Thoracic aorta (tissue), 2 donors: ENCODE results near the gene EBF4. TPM values are rescaled to one million over a fixed set of nuclear protein-coding genes. Genes with fewer than 3 reads are reported as not detected.

Experiments
- ATAC-seq: fragments of 150-250 bp; one replicate; pipeline ENCODE4 v1.8.0; 2017; ENCODE audit warnings: low read depth; ENCODE audit not compliant: insufficient number of reproducible peaks, low FRiP score
- DNase-seq: peaks from one replicate; pipeline ENCODE4 v3.0.0-alpha.2; 2020; ENCODE audit warnings: low spot score
- H3K27ac ChIP-seq, 2 donors: fragments of 200-600 bp; sonication (generic); 1 replicate in 1 of 2; 2 replicates in 1 of 2; pipeline ENCODE4 v1.5.1; 2016; ENCODE audit warnings: mild to moderate bottlenecking in 2 of 2, moderate library complexity in 2 of 2
- H3K27me3 ChIP-seq: fragments of 200-600 bp; sonication (generic); replicated peaks from 2 replicates; pipeline ENCODE4 v1.6.0; 2016; ENCODE audit warnings: mild to moderate bottlenecking; ENCODE audit not compliant: insufficient read depth
- H3K36me3 ChIP-seq: fragments of 200-600 bp; sonication (generic); one replicate; pipeline ENCODE4 v1.5.1; 2016
- H3K4me1 ChIP-seq, 2 donors: fragments of 200-600 bp; sonication (generic); 1 replicate in 1 of 2; 2 replicates in 1 of 2; pipeline versions ENCODE4 v1.5.1 to v1.6.0; 2016; ENCODE audit warnings: low read depth in 2 of 2, mild to moderate bottlenecking in 1 of 2; ENCODE audit not compliant: control insufficient read depth in 1 of 2
- H3K4me3 ChIP-seq: fragments of 200-600 bp; sonication (generic); 2 replicates; pipeline ENCODE4 v1.5.1; 2016; ENCODE audit warnings: mild to moderate bottlenecking
- H3K9me3 ChIP-seq: fragments of 200-600 bp; sonication (generic); 2 replicates; pipeline ENCODE4 v1.5.1; 2016
- total RNA-seq, 2 donors: library from RNA; depleted of rRNA; stranded (reverse); fragments of >200 nt; gene quantifications; one replicate each; pipeline versions ENCODE4 v1.1.0 to v1.2.3, GENCODE V29; 2016
- TF ChIP-seq, protein P1 (sequence below): fragments of 200-600 bp; sonication (generic); IDR thresholded peaks from one replicate; pipeline ENCODE4 v1.5.1; 2019; ENCODE audit warnings: antibody characterized with exemption

The EBF4 gene
- total RNA-seq, 2 donors from 2014 or later, result 14.1 to 16.6 TPM

DNA sequence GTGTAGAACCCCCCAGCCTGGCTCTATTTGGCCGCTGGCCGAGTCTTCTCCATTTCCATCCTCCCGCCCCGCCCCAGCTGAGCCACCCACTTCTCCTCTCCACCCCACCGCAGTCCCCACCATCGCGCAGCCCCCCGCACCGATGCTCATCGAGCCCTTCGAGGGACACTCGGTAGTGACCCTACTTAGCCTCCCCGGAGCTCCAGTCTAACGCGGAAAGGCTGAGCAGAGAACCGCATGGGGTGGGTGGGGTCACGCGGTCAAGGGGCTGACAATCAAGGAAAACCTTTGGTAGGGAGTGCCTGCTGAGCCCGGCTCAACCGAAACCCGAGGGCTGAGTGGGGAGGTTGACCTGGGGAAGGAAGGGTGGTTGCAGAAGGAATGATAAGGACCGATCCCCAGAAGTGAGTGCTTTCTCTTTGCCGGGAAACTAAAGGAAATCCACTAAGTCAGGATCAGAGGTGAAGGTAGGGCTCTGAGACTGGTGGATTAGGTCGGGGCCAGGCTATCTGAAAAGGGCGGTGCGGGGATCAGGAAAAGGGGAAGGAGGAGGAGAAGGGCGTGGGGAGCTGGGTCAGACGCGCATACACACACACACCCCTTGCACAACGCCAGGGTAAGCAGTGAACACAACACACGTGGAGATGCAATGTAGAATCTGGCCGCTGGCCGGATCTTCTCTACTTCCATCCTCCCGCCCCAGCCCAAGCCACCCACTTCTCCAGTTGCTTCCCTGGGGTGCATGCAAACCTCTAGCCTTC lies 58.1 kb downstream of the EBF4 start:
- ATAC-seq (no peak), DNase-seq (no peak)
- Histone ChIP-seq H3K9me3 (no peaks in the 10 kb centered on the region), H3K4me1 (peaks cover 20 to 31% of the 10 kb centered on the region in 2 donors), H3K27me3 (no peaks in the 10 kb centered on the region), H3K36me3 (no peaks in the 10 kb centered on the region), H3K27ac (no peak overlapping the region), H3K4me3 (peak overlapping the region; percentile 65)
- TF ChIP-seq, protein P1, sequence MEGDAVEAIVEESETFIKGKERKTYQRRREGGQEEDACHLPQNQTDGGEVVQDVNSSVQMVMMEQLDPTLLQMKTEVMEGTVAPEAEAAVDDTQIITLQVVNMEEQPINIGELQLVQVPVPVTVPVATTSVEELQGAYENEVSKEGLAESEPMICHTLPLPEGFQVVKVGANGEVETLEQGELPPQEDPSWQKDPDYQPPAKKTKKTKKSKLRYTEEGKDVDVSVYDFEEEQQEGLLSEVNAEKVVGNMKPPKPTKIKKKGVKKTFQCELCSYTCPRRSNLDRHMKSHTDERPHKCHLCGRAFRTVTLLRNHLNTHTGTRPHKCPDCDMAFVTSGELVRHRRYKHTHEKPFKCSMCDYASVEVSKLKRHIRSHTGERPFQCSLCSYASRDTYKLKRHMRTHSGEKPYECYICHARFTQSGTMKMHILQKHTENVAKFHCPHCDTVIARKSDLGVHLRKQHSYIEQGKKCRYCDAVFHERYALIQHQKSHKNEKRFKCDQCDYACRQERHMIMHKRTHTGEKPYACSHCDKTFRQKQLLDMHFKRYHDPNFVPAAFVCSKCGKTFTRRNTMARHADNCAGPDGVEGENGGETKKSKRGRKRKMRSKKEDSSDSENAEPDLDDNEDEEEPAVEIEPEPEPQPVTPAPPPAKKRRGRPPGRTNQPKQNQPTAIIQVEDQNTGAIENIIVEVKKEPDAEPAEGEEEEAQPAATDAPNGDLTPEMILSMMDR, result no peak

DNA sequence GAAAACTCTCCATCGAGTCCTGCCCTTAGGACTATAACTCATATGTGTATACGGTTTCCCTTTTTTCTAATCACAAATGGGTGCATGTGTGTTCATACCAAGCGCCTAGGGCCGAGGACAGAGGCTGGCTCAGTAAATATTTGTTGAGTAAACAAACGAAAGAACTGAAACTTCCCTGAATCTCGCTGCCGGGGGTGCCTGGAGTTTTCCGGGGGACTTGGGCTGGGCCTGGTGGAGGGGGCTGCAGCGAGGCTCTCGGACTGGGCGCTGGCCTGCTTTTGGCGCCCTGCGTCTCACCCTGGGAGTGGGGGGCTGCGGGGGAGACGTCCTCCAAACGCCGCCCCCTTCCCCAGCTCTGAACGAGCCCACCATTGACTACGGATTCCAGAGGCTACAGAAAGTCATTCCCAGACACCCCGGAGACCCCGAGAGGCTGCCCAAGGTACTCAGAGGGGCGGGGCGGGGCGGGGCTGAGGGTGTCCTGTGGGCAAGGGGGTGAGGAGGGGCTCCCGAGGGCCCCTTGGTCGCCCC lies 58.8 kb downstream of the EBF4 start:
- Histone ChIP-seq H3K4me1 (peaks cover 20 to 31% of the 10 kb centered on the region in 2 donors), H3K36me3 (no peaks in the 10 kb centered on the region), H3K27ac (no peak overlapping the region), H3K9me3 (no peaks in the 10 kb centered on the region), H3K27me3 (no peaks in the 10 kb centered on the region), H3K4me3 (peak overlapping the region; percentile 65)
- DNase-seq (no peak), ATAC-seq (no peak)
- TF ChIP-seq, protein P1, result no peak

DNA sequence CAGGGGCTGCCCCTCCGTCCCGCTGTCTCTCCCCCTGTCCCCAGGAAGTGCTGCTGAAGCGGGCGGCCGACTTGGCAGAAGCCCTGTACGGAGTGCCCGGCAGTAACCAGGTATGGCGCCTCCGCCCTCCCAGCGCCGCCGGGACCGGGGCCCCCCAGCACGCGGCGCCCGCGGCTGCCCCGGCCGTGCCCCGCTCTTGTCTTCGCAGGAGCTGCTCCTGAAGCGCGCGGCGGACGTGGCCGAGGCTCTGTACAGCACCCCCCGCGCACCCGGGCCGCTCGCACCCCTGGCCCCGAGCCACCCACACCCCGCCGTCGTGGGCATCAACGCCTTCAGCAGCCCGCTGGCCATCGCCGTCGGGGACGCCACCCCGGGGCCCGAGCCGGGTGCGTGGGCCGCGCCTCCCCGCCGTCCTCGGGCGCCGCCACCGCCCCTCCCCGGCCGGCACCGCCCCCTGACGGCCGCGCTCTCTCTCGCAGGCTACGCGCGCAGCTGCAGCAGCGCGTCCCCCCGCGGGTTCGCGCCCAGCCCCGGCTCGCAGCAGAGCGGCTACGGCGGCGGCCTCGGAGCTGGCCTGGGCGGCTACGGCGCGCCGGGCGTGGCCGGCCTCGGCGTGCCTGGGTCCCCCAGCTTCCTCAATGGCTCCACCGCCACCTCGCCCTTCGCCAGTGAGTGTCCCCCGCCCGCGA lies 59.4 kb downstream of the EBF4 start:
- peak overlapping the region; percentile 65 for H3K4me3 ChIP-seq
- H3K9me3 ChIP-seq, result no peaks in the 10 kb centered on the region
- peaks cover 20 to 31% of the 10 kb centered on the region in 2 donors for H3K4me1 ChIP-seq
- H3K36me3 ChIP-seq, result no peaks in the 10 kb centered on the region
- no peak for ATAC-seq
- no peaks in the 10 kb centered on the region for H3K27me3 ChIP-seq
- no peak overlapping the region for H3K27ac ChIP-seq
- no peak for DNase-seq
- TF ChIP-seq, protein P1, result no peak

DNA sequence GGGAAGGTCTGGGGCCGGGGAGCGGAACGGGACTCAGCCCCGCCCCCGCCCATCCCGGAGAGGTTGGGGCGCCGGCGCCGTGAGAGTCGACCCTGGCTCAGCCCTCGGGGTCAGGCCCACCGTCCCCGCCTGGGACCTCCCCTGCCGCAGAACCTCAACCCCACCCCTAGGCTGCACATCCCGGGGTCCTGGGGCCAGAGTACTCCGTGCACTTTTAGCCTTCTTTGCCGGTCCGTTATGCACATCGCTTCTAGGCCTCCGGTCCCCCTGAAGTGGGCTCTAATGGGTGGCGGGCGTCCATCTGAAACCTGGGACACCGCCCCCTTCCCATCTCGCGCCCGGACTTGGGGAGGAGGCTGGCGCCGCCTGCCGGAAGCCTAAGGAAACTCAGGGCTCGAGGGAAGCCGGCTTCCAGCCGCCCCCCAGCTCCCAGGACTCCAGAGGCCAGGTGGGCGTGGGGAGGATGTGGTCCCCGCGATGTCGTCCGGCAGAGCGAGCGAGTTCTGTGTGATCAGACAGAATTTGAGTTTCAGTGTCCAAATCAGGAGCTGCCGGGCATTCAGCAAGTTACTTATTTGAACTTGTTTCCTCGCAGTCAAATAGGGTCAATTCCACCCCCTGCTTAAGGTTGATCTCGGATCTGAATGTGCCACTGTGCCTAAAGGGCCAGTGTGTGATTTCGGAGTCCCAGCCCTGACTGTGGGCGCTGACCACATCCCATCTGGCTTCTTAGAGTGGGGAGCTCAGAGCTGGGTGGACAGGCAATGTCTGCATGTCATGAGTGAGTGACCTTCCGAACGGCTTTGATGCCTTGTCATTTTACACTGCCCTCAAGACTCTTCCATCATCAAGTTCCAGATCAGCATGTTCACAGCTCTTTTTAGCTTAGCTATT lies 60.2 kb downstream of the EBF4 start:
- H3K27ac ChIP-seq, result no peak overlapping the region
- peaks cover 20 to 31% of the 10 kb centered on the region in 2 donors for H3K4me1 ChIP-seq
- TF ChIP-seq, protein P1, result peak; percentile 44
- peak overlapping the region; percentile 65 for H3K4me3 ChIP-seq
- DNase-seq (no peak), ATAC-seq (no peak)
- no peaks in the 10 kb centered on the region for H3K27me3 ChIP-seq
- H3K9me3 ChIP-seq, result no peaks in the 10 kb centered on the region
- H3K36me3 ChIP-seq, result no peaks in the 10 kb centered on the region
